Lower leg skin (tissue), 4 donors: ENCODE data around the gene GRN. TPM values are rescaled to one million over a fixed set of nuclear protein-coding genes. Genes with fewer than 3 reads are reported as not detected.

Source experiments
- DNase-seq, 2 donors: peaks; one replicate each; pipeline ENCODE4 v3.0.0-alpha.2; 2019; ENCODE audit warnings: low spot score in 2 of 2
- H3K4me3 ChIP-seq: fragments of 200-600 bp; sonication (generic); 2 replicates; pipeline ENCODE4 v1.5.1; 2017; ENCODE audit warnings: mild to moderate bottlenecking, low read depth; ENCODE audit not compliant: poor library complexity, severe bottlenecking
- CTCF ChIP-seq, 3 donors: fragments of 450-650 bp; IDR thresholded peaks; one replicate each; pipeline ENCODE4 v1.5.1; 2016; ENCODE audit warnings: antibody characterized with exemption in 3 of 3, mild to moderate bottlenecking in 3 of 3, moderate library complexity in 2 of 3
- POLR2A ChIP-seq, 2 donors: fragments of 450-650 bp; IDR thresholded peaks; one replicate each; pipeline ENCODE4 v1.6.1; 2016 to 2017; ENCODE audit warnings: antibody characterized with exemption in 2 of 2, mild to moderate bottlenecking in 1 of 2, moderate library complexity in 1 of 2
- WGBS, 2 donors: methylation state at CpG; one replicate each; pipeline ENCODE4 v1.1.5; 2018; 5-methylcytosine and 5-hydroxymethylcytosine counted together
- intact Hi-C: fragments of 100-400 bp; cut with DNase I; formaldehyde crosslinking; loops from one replicate; pipeline ENCODE4 v1.15.0; 2023; ENCODE audit warnings: low total_unique reads
- total RNA-seq, 4 donors: library from RNA; depleted of rRNA; stranded (reverse); fragments of >200 nt; gene quantifications; one replicate each; pipeline ENCODE4 v1.1.0, GENCODE V29; 2016

The GRN gene
- total RNA-seq, 4 donors from 2014 or later, result 272 to 295 (median 283) TPM

GRCh38 chr17:44348234-44348987 is 3.3 kb downstream of the GRN start:
- TF ChIP-seq CTCF (IDR thresholded peaks at IDR 0.05), result no peak
- TF ChIP-seq POLR2A (IDR thresholded peaks at IDR 0.05), result no peak
- no peak overlapping the region for H3K4me3 ChIP-seq
- intact Hi-C loops, result no loop called here
- peak in 1 of 2 donors; percentile 51 for DNase-seq
- 49 to 66% methylated on average over 6 to 9 of the region's 9 CpGs for WGBS, 2 donors

DNA sequence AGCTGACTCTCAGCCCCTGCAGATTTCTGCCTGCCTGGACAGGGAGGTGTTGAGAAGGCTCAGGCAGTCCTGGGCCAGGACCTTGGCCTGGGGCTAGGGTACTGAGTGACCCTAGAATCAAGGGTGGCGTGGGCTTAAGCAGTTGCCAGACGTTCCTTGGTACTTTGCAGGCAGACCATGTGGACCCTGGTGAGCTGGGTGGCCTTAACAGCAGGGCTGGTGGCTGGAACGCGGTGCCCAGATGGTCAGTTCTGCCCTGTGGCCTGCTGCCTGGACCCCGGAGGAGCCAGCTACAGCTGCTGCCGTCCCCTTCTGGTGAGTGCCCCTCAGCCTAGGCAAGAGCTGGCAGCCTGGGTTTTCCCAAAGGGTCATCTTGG is 3.9 kb downstream of the GRN start:
- DNase-seq, result no peak
- intact Hi-C loops, result no loop called here
- H3K4me3 ChIP-seq, result no peak overlapping the region
- 67 to 80% methylated on average over 6 of the region's 6 CpGs for WGBS, 2 donors
- TF ChIP-seq POLR2A (IDR thresholded peaks at IDR 0.05) (no peak), CTCF (IDR thresholded peaks at IDR 0.05) (no peak)

GRCh38 chr17:44349553-44350070 is 4.5 kb downstream of the GRN start:
- intact Hi-C loops, result no loop called here
- WGBS, 2 donors, result 88% methylated on average over 12 of the region's 12 CpGs
- H3K4me3 ChIP-seq, result no peak overlapping the region
- no peak for DNase-seq
- TF ChIP-seq CTCF (IDR thresholded peaks at IDR 0.05) (no peak), POLR2A (IDR thresholded peaks at IDR 0.05) (no peak)

DNA sequence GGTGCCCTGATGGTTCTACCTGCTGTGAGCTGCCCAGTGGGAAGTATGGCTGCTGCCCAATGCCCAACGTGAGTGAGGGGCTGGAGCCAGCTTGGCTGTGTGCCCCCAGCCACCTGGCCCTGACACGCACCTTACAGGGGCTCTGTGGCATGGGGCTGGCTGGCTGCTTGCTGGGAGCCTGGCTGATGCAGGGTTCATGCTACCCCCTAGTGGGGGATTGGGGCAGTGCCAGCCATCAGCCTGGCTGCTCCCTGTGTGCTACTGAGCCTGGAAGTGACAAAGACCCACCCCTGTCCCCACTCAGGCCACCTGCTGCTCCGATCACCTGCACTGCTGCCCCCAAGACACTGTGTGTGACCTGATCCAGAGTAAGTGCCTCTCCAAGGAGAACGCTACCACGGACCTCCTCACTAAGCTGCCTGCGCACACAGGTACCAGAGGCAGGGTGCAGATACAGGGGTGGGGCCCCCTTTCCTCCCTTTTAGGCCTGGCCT is 5.7 kb downstream of the GRN start:
- intact Hi-C loops, result no loop called here
- TF ChIP-seq CTCF (IDR thresholded peaks at IDR 0.05), result no peak
- TF ChIP-seq POLR2A (IDR thresholded peaks at IDR 0.05), result no peak
- DNase-seq, result peak in 1 of 2 donors; percentile 93
- H3K4me3 ChIP-seq, result no peak overlapping the region
- whole genome bisulfite sequencing, 2 donors, result 21 to 68% methylated on average over 2 to 6 of the region's 6 CpGs

DNA sequence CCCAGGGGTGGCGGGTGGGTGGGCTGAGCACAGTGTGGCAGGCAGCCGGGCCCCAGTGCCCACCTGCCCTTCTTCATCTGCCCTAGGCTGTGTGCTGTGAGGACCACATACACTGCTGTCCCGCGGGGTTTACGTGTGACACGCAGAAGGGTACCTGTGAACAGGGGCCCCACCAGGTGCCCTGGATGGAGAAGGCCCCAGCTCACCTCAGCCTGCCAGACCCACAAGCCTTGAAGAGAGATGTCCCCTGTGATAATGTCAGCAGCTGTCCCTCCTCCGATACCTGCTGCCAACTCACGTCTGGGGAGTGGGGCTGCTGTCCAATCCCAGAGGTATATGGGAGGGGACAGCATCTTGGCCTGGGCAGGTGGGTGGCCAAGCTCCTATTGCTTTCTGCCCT is 6.4 kb downstream of the GRN start:
- no peak for DNase-seq
- no peak overlapping the region for H3K4me3 ChIP-seq
- intact Hi-C loops, result no loop called here
- TF ChIP-seq CTCF (IDR thresholded peaks at IDR 0.05), result no peak
- no peak for TF ChIP-seq POLR2A (IDR thresholded peaks at IDR 0.05)
- 88 to 92% methylated on average over 6 to 7 of the region's 8 CpGs for WGBS, 2 donors
